ENCODE measurements around the gene IGF1. TPM values are rescaled to one million over a fixed set of nuclear protein-coding genes. Genes with fewer than 3 reads are reported as not detected.

IGF1 gene
- total RNA-seq, 1 experiment from 2014 or later, result 0.42 TPM

- no peaks in the 10 kb centered on the region for H3K79me2 ChIP-seq (ENCODE audit: insufficient read depth, low read length)
- BruUV-seq (replicated peaks), result no TSS peak
- ChIA-PET POLR2A (no interaction called here), RAD21 (ENCODE audit: low non-redundant PET in 1 of 2, low total read pairs in 2 of 2, uncharacterized antibody in 2 of 2, unreplicated experiment in 2 of 2) (no interaction called here), CTCF (interaction anchor here (1.0 kb wide), 1 partner anchor 13 kb away, joined by 8 read pairs; no protein-coding TSS in a partner anchor)
- no peak overlapping the region for H3K27ac ChIP-seq (ENCODE audit: low read depth, low read length)
- H3K36me3 ChIP-seq (ENCODE audit: control insufficient read depth in 1 of 2, insufficient read depth in 2 of 2, low read length in 2 of 2), result no peaks in the 10 kb centered on the region
- no peaks in the 10 kb centered on the region for H3K9me3 ChIP-seq (ENCODE audit: control insufficient read depth in 1 of 2, insufficient read depth in 1 of 2, low read depth in 1 of 2, low read length in 2 of 2)
- no peak for DNase-seq (ENCODE audit: low read depth, low spot score)
- no peak overlapping the region for H3K9ac ChIP-seq (ENCODE audit: low read length)
- TF ChIP-seq ATF3 (IDR thresholded peaks at IDR 0.05) (no peak), CTCF (IDR thresholded peaks at IDR 0.05 in 2 of 3, conservative IDR thresholded peaks at IDR 0.05 in 1 of 3; ENCODE audit: borderline replicate concordance in 1 of 3, insufficient read depth in 1 of 3, low read depth in 2 of 3, low read length in 2 of 3) (no peak), YY1 (IDR thresholded peaks at IDR 0.05; ENCODE audit: extremely low read depth, insufficient replicate concordance, low read depth, low read length) (no peak), TCF7L2 (IDR thresholded peaks at IDR 0.05; ENCODE audit: borderline replicate concordance, extremely low read depth, insufficient read depth, insufficient read length) (no peak), FOSL1 (IDR thresholded peaks at IDR 0.05; ENCODE audit: low read depth) (no peak), EZH2phosphoT487 (IDR thresholded peaks at IDR 0.05; ENCODE audit: borderline replicate concordance) (no peak), SRF (IDR thresholded peaks at IDR 0.05; ENCODE audit: low read depth) (no peak), ZNF274 (IDR thresholded peaks at IDR 0.05; ENCODE audit: low read depth, low read length) (no peak), POLR2AphosphoS5 (IDR thresholded peaks at IDR 0.05; ENCODE audit: low read depth, low read length) (no peak), RAD21 (IDR thresholded peaks at IDR 0.05; ENCODE audit: low read depth) (no peak), EGR1 (IDR thresholded peaks at IDR 0.05; ENCODE audit: low read depth) (no peak), SIN3A (IDR thresholded peaks at IDR 0.05; ENCODE audit: low read depth) (no peak), EZH2 (IDR thresholded peaks at IDR 0.05) (no peak), ZFX (IDR thresholded peaks at IDR 0.05) (no peak), ELF1 (IDR thresholded peaks at IDR 0.05; ENCODE audit: borderline replicate concordance, low read depth) (no peak), MAX (IDR thresholded peaks at IDR 0.05) (no peak)
- H2AFZ ChIP-seq (ENCODE audit: low read depth, low read length, poor library complexity, severe bottlenecking), result no peak overlapping the region
- H3K4me2 ChIP-seq (ENCODE audit: low read length), result no peak overlapping the region
- H3K27me3 ChIP-seq (ENCODE audit: insufficient read depth, low read length), result no peaks in the 10 kb centered on the region
- peaks cover 0 to 7% of the 10 kb centered on the region in 2 experiments; a peak in 2 of 4 replicates for H3K4me1 ChIP-seq (ENCODE audit: control insufficient read depth in 1 of 2, insufficient read depth in 2 of 2, low read length in 2 of 2)
- no peaks in the 10 kb centered on the region for H3K9me2 ChIP-seq (ENCODE audit: insufficient read depth)
- intact Hi-C loops (cut with micrococcal nuclease), result no loop called here
- ATAC-seq, result no peak
- H4K20me1 ChIP-seq (ENCODE audit: insufficient read depth), result no peaks in the 10 kb centered on the region
- no peak overlapping the region for H3K4me3 ChIP-seq (replicated peaks in 1 of 2; ENCODE audit: low read depth in 1 of 2, low read length in 2 of 2)
Observed at GRCh38 chr12:102470945-102471344, 9.4 kb downstream of the IGF1 start.
